ENCODE measurements around the gene TMEM62.
"Not testable (repeated sequence)": the region's sequence is repeated elsewhere in the genome, so short reads cannot be mapped to it uniquely, and the experiment has no call there.

Gene TMEM62

GRCh38 chr15:43207024-43207423, 73.6 kb downstream of the TMEM62 start:
- DNase-seq (ENCODE audit: insufficient read length, low spot score) (no peak), FAIRE-seq (no peak)

GRCh38 chr15:43208052-43209002, 74.9 kb downstream of the TMEM62 start:
- DNase-seq (ENCODE audit: insufficient read length, low spot score), result no peak
- no peak for FAIRE-seq

GRCh38 chr15:43209059-43209824, 75.9 kb downstream of the TMEM62 start:
- no peak for DNase-seq (ENCODE audit: insufficient read length, low spot score)
- FAIRE-seq, result no peak

GRCh38 chr15:43210172-43210745, 76.9 kb downstream of the TMEM62 start:
- FAIRE-seq (no peak), DNase-seq (ENCODE audit: insufficient read length, low spot score) (no peak)

- FAIRE-seq, result no peak
- no peak for DNase-seq (ENCODE audit: insufficient read length, low spot score)
Observed at GRCh38 chr15:43210807-43211206, 77.4 kb downstream of the TMEM62 start.

GRCh38 chr15:43211224-43211735, 77.9 kb downstream of the TMEM62 start:
- DNase-seq (ENCODE audit: insufficient read length, low spot score) (no peak), FAIRE-seq (no peak)

- DNase-seq (ENCODE audit: insufficient read length, low spot score), result no peak
- no peak for FAIRE-seq
Observed at GRCh38 chr15:43212299-43212698, 78.9 kb downstream of the TMEM62 start.

GRCh38 chr15:43212951-43213350, 79.6 kb downstream of the TMEM62 start:
- DNase-seq (ENCODE audit: insufficient read length, low spot score) (no peak), FAIRE-seq (no peak)

GRCh38 chr15:43213466-43213865, 80.1 kb downstream of the TMEM62 start:
- DNase-seq (ENCODE audit: insufficient read length, low spot score) (no peak), FAIRE-seq (no peak)

- no peak for DNase-seq (ENCODE audit: insufficient read length, low spot score)
- FAIRE-seq, result no peak
Observed at GRCh38 chr15:43214169-43214568, 80.8 kb downstream of the TMEM62 start.

GRCh38 chr15:43214592-43215295, 81.4 kb downstream of the TMEM62 start:
- no peak for DNase-seq (ENCODE audit: insufficient read length, low spot score)
- FAIRE-seq, result no peak

- no peak for DNase-seq (ENCODE audit: insufficient read length, low spot score)
- FAIRE-seq, result no peak
Observed at GRCh38 chr15:43215961-43216360, 82.6 kb downstream of the TMEM62 start.

GRCh38 chr15:43218908-43219706, 85.7 kb downstream of the TMEM62 start:
- no peak for FAIRE-seq
- DNase-seq (ENCODE audit: insufficient read length, low spot score), result no peak

GRCh38 chr15:43219929-43220928, 86.8 kb downstream of the TMEM62 start:
- no peak for FAIRE-seq
- no peak for DNase-seq (ENCODE audit: insufficient read length, low spot score)

GRCh38 chr15:43220991-43221403, 87.6 kb downstream of the TMEM62 start, which contains the start of gene EPB42:
TSS of gene EPB42 (minus strand) at chr15:43221018. CDS start at chr15:43220825, 193 bp downstream.
- DNase-seq (ENCODE audit: insufficient read length, low spot score) (no peak), FAIRE-seq (no peak)

- no peak for FAIRE-seq
Observed at GRCh38 chr15:43221422-43221821, 88.0 kb downstream of the TMEM62 start.

GRCh38 chr15:43225201-43225949, 92.0 kb downstream of the TMEM62 start:
- DNase-seq (ENCODE audit: insufficient read length, low spot score), result peak; percentile 79
- FAIRE-seq, result peak; percentile 82

More at GRCh38 chr15:43221422-43221821, 88.0 kb downstream of the TMEM62 start:
- no peak for DNase-seq (ENCODE audit: insufficient read length, low spot score)

- not testable (repeated sequence) for DNase-seq (ENCODE audit: insufficient read length, low spot score); FAIRE-seq
Observed at GRCh38 chr15:43225950-43226255, 92.5 kb downstream of the TMEM62 start.

Measured in GM19239 (cell line).